IMR-90 (cell line): Measurements from ENCODE around the gene COL4A5. TPM values are rescaled to one million over a fixed set of nuclear protein-coding genes. Genes with fewer than 3 reads are reported as not detected.

Experiments
- ATAC-seq: fragments of 200-7000 bp; cut with Tn5 transposase; 2 replicates; pipeline ENCODE4 v1.9.1; 2020; ENCODE audit warnings: low read depth, mild to moderate bottlenecking, moderate library complexity
- BruUV-seq: library from RNA; stranded (reverse); fragments of 400-500 nt; replicated peaks from 2 replicates; lab custom pipeline; 2021; lab: Mats Ljungman, UMichigan
- CTCF ChIA-PET: fragments of 300-600 bp; formaldehyde crosslinking; extraction: SDS; loops from one replicate; lab custom pipeline; 2021; ENCODE audit warnings: antibody characterized with exemption; lab: Yijun Ruan, JAX
- POLR2A ChIA-PET: fragments of 300-600 bp; sonication (Branson Sonifier 250); formaldehyde crosslinking; loops from one replicate; lab custom pipeline; 2022; ENCODE audit warnings: antibody characterized with exemption; ENCODE audit not compliant: unreplicated experiment; lab: Charles Lee
- DNase-seq: peaks from one replicate; pipeline ENCODE4 v3.0.0; 2013
- H2AFZ ChIP-seq: replicated peaks from 2 replicates; pipeline ENCODE3; 2013; ENCODE audit warnings: low read length, mild to moderate bottlenecking; ENCODE audit not compliant: poor library complexity
- H2AK5ac ChIP-seq: 2 replicates; pipeline ENCODE4 v1.6.1; 2013; ENCODE audit warnings: low read depth, low read length, inconsistent platforms
- H2AK9ac ChIP-seq: replicated peaks from 2 replicates; pipeline ENCODE3; 2013; ENCODE audit warnings: mild to moderate bottlenecking, low read depth, low read length, moderate library complexity; ENCODE audit not compliant: poor library complexity
- H2BK120ac ChIP-seq: 2 replicates; pipeline ENCODE4 v1.6.1; 2013; ENCODE audit warnings: low read depth, low read length, inconsistent platforms
- H2BK15ac ChIP-seq: 3 replicates; pipeline ENCODE4 v1.6.1; 2013; ENCODE audit warnings: low read depth, low read length, inconsistent platforms
- H2BK20ac ChIP-seq: 2 replicates; pipeline ENCODE4 v1.6.1; 2013; ENCODE audit warnings: low read depth, mild to moderate bottlenecking, inconsistent platforms, low read length, moderate library complexity
- H2BK5ac ChIP-seq: 2 replicates; pipeline ENCODE4 v1.6.1; 2013; ENCODE audit warnings: mild to moderate bottlenecking, low read depth, low read length, inconsistent platforms; ENCODE audit not compliant: poor library complexity, severe bottlenecking
- H3K14ac ChIP-seq: replicated peaks from 2 replicates; pipeline ENCODE4 v1.6.1; 2013; ENCODE audit warnings: low read depth, low read length, inconsistent platforms
- H3K18ac ChIP-seq: 2 replicates; pipeline ENCODE4 v1.6.1; 2013; ENCODE audit warnings: low read depth, low read length, control low read depth
- H3K23ac ChIP-seq: 2 replicates; pipeline ENCODE4 v1.6.1; 2013; ENCODE audit warnings: low read depth, low read length, inconsistent platforms
- H3K27ac ChIP-seq: 2 replicates; pipeline ENCODE4 v1.5.1; 2013; ENCODE audit warnings: mild to moderate bottlenecking, control low read depth, low read length; ENCODE audit not compliant: insufficient read depth
- H3K27me3 ChIP-seq: 2 replicates; pipeline ENCODE4 v1.6.1; 2013; ENCODE audit warnings: low read length; ENCODE audit not compliant: control insufficient read depth, insufficient read depth
- H3K36me3 ChIP-seq: 2 replicates; pipeline ENCODE4 v1.6.1; 2013; ENCODE audit warnings: low read length, mixed read lengths; ENCODE audit not compliant: control insufficient read depth, insufficient read depth
- H3K4ac ChIP-seq: 2 replicates; pipeline ENCODE4 v1.6.1; 2013; ENCODE audit warnings: low read depth, low read length, inconsistent platforms
- H3K4me1 ChIP-seq: 2 replicates; pipeline ENCODE4 v1.6.1; 2013; ENCODE audit warnings: low read length, mixed read lengths; ENCODE audit not compliant: control insufficient read depth, insufficient read depth
- H3K4me2 ChIP-seq: 2 replicates; pipeline ENCODE4 v1.6.1; 2013; ENCODE audit warnings: low read depth, mild to moderate bottlenecking, control low read depth, low read length, moderate library complexity
- H3K4me3 ChIP-seq: 2 replicates; pipeline ENCODE4 v1.5.1; 2013; ENCODE audit warnings: low read depth, mild to moderate bottlenecking, control low read depth, low read length, moderate library complexity; ENCODE audit not compliant: insufficient read depth
- H3K56ac ChIP-seq: 2 replicates; pipeline ENCODE4 v1.6.1; 2013; ENCODE audit warnings: low read length, inconsistent platforms; ENCODE audit not compliant: insufficient read depth; ENCODE audit errors: extremely low read depth
- H3K79me1 ChIP-seq, 2 experiments: 2 replicates each; pipeline ENCODE4 v1.6.1; 2013; ENCODE audit warnings: low read length in 2 of 2, inconsistent platforms in 1 of 2, low read depth in 1 of 2
- H3K9ac ChIP-seq: 2 replicates; pipeline ENCODE4 v1.6.1; 2013; ENCODE audit warnings: low read depth, low read length, control low read depth
- H3K9me1 ChIP-seq: 2 replicates; pipeline ENCODE4 v1.6.1; 2013; ENCODE audit warnings: low read length, inconsistent platforms; ENCODE audit not compliant: insufficient read depth
- H3K9me3 ChIP-seq: 2 replicates; pipeline ENCODE4 v1.6.1; 2013; ENCODE audit warnings: low read length; ENCODE audit not compliant: control insufficient read depth, insufficient read depth
- H4K20me1 ChIP-seq: 2 replicates; pipeline ENCODE4 v1.6.1; 2013; ENCODE audit warnings: low read length, inconsistent platforms; ENCODE audit not compliant: insufficient read depth
- H4K5ac ChIP-seq: 2 replicates; pipeline ENCODE4 v1.6.1; 2013; ENCODE audit warnings: mild to moderate bottlenecking, low read depth, low read length, control low read depth
- H4K8ac ChIP-seq, 2 experiments: 2 replicates each; pipeline ENCODE4 v1.6.1; 2013; ENCODE audit warnings: low read depth in 2 of 2, low read length in 2 of 2, control low read depth in 1 of 2, inconsistent platforms in 1 of 2
- H4K91ac ChIP-seq: 2 replicates; pipeline ENCODE4 v1.6.1; 2013; ENCODE audit warnings: low read depth, low read length, inconsistent platforms; ENCODE audit not compliant: insufficient read depth
- BHLHE40 ChIP-seq: fragments of 150-350 bp; IDR thresholded peaks from 2 replicates; pipeline ENCODE4 v1.6.1; 2016; ENCODE audit warnings: mild to moderate bottlenecking, low read depth, low read length
- CEBPB ChIP-seq: IDR thresholded peaks from 2 replicates; pipeline ENCODE4 v1.6.1; 2012; ENCODE audit warnings: low read depth, low read length, improper control_type of control experiment
- CHD1 ChIP-seq: IDR thresholded peaks from 2 replicates; pipeline ENCODE4 v1.6.1; 2012; ENCODE audit warnings: low read depth, low read length, improper control_type of control experiment
- NFE2L2 ChIP-seq: fragments of 150-350 bp; IDR thresholded peaks from 2 replicates; pipeline ENCODE4 v1.6.1; 2016; ENCODE audit warnings: low read depth, mild to moderate bottlenecking, low read length
- RCOR1 ChIP-seq: IDR thresholded peaks from 2 replicates; pipeline ENCODE4 v1.6.1; 2012; ENCODE audit warnings: mild to moderate bottlenecking, low read length, improper control_type of control experiment; ENCODE audit not compliant: insufficient replicate concordance
- WGBS, 2 experiments: methylation state at CpG; one replicate each; pipeline versions ENCODE4 v1.1.5 to v1.1.7; 2013; ENCODE audit warnings: missing lambda C conversion rate in 2 of 2; ENCODE audit not compliant: insufficient read length in 1 of 2; ENCODE audit errors: extremely low coverage in 2 of 2; 5-methylcytosine and 5-hydroxymethylcytosine counted together
- dilution Hi-C: fragments of 300-500 bp; cut with HindIII; formaldehyde crosslinking; loops from one replicate; pipeline ENCODE4 v1.14.3; 2018; ENCODE audit warnings: low sequenced_read_pairs; ENCODE audit not compliant: unreplicated experiment
- in situ Hi-C: fragments of 300-500 bp; cut with MboI; formaldehyde crosslinking; loops from 3 replicates; pipeline ENCODE4 v1.14.3; 2019; ENCODE audit warnings: low sequenced_read_pairs, inconsistent platforms, mixed read lengths
- intact Hi-C: fragments of 100-400 bp; cut with micrococcal nuclease; formaldehyde crosslinking; loops from 2 replicates; pipeline ENCODE4 v1.10.0; 2022
- polyA plus RNA-seq, 3 experiments: library from polyadenylated mRNA; depleted of rRNA; stranded (reverse); fragments of >200 nt; gene quantifications; 2 replicates each; pipeline ENCODE4 v1.2.3, GENCODE V29; 2012; ENCODE audit warnings: low replicate concordance in 1 of 3
- total RNA-seq: library from RNA; depleted of rRNA; stranded (reverse); fragments of >200 nt; gene quantifications from 2 replicates; pipeline ENCODE4 v1.2.3, GENCODE V29; 2012

Gene COL4A5
- total and polyA plus RNA-seq, 2 of the 4 experiments (the other 2 are of a cell fraction), result 16.3 to 26.6 TPM

GRCh38 chrX:108666101-108666500 is 226.5 kb downstream of the COL4A5 start:
- Histone ChIP-seq H3K4ac (no peak overlapping the region), H2AK5ac (no peak overlapping the region), H3K14ac (no peak overlapping the region), H3K4me1 (no peaks in the 10 kb centered on the region), H4K20me1 (no peaks in the 10 kb centered on the region), H4K8ac (no peak overlapping the region), H4K5ac (no peak overlapping the region), H3K23ac (no peak overlapping the region), H2BK5ac (no peak overlapping the region), H2BK120ac (no peak overlapping the region), H2AK9ac (no peak overlapping the region), H3K9me3 (no peaks in the 10 kb centered on the region), H3K9ac (no peak overlapping the region), H3K27ac (no peak overlapping the region), H3K36me3 (peaks cover 1% of the 10 kb centered on the region; the same call in 1 of the 2 replicates), H3K9me1 (no peaks in the 10 kb centered on the region), H3K4me3 (no peak overlapping the region), H3K56ac (no peak overlapping the region), H2BK15ac (no peak overlapping the region), H2BK20ac (no peak overlapping the region), H3K18ac (no peak overlapping the region), H4K91ac (no peak overlapping the region), H3K79me1 (no peaks in the 10 kb centered on the region), H3K27me3 (no peaks in the 10 kb centered on the region), H3K4me2 (no peak overlapping the region), H2AFZ (no peak overlapping the region)
- CTCF ChIA-PET, result no interaction called here
- in situ Hi-C loops (no loop called here), dilution Hi-C loops (no loop called here), intact Hi-C loops (no loop called here)
- WGBS, 2 experiments, result no CpG with 5 or more reads among the region's 1 CpG
- TF ChIP-seq RCOR1, result no peak
- TF ChIP-seq BHLHE40, result no peak
- no peak for TF ChIP-seq NFE2L2
- no peak for TF ChIP-seq CHD1
- no peak for TF ChIP-seq CEBPB
- ATAC-seq (no peak), DNase-seq (no peak)
- POLR2A ChIA-PET, result no interaction called here
- no TSS peak for BruUV-seq
